Trophoblast cell (in vitro differentiated cells and primary cell): ENCODE data around the gene P2RX7.
"Not testable (repeated sequence)": the region's sequence is repeated elsewhere in the genome, so short reads cannot be mapped to it uniquely, and the experiment has no call there.

Experiments
- DNase-seq, 2 donors: peaks; one replicate each; pipeline ENCODE4 v3.0.0-alpha.2; 2016
- H2AFZ ChIP-seq: 2 replicates; pipeline ENCODE4 v1.6.1; 2013; ENCODE audit warnings: low read length, moderate library complexity, mild to moderate bottlenecking; ENCODE audit not compliant: insufficient read depth, poor library complexity
- H2AK5ac ChIP-seq: 2 replicates; pipeline ENCODE4 v1.6.1; 2013; ENCODE audit warnings: mild to moderate bottlenecking, low read length
- H2BK120ac ChIP-seq: 2 replicates; pipeline ENCODE4 v1.6.1; 2013; ENCODE audit warnings: low read length, mild to moderate bottlenecking, moderate library complexity; ENCODE audit not compliant: insufficient read depth, poor library complexity
- H2BK12ac ChIP-seq: 2 replicates; pipeline ENCODE4 v1.6.1; 2013; ENCODE audit warnings: mild to moderate bottlenecking, low read length, moderate library complexity
- H2BK5ac ChIP-seq: 2 replicates; pipeline ENCODE4 v1.6.1; 2013; ENCODE audit warnings: low read length, low read depth, moderate library complexity, mild to moderate bottlenecking; ENCODE audit not compliant: poor library complexity
- H3K14ac ChIP-seq: 2 replicates; pipeline ENCODE4 v1.6.1; 2013; ENCODE audit warnings: mild to moderate bottlenecking, low read length
- H3K18ac ChIP-seq: 2 replicates; pipeline ENCODE4 v1.6.1; 2013; ENCODE audit warnings: mild to moderate bottlenecking, low read length
- H3K23ac ChIP-seq: 2 replicates; pipeline ENCODE4 v1.6.1; 2013; ENCODE audit warnings: low read length
- H3K27ac ChIP-seq: 2 replicates; pipeline ENCODE4 v1.5.1; 2013; ENCODE audit warnings: low read depth, mild to moderate bottlenecking, inconsistent platforms, low read length, moderate library complexity
- H3K27me3 ChIP-seq: 2 replicates; pipeline ENCODE4 v1.6.1; 2013; ENCODE audit warnings: inconsistent platforms, mild to moderate bottlenecking, low read length, moderate library complexity; ENCODE audit not compliant: insufficient read depth
- H3K36me3 ChIP-seq, 2 experiments: 1 replicate in 1 of 2; 2 replicates in 1 of 2; pipeline ENCODE4 v1.6.1; 2013; ENCODE audit warnings: low read length in 2 of 2, mild to moderate bottlenecking in 2 of 2, moderate library complexity in 1 of 2; ENCODE audit not compliant: insufficient read depth in 2 of 2, control insufficient read depth in 1 of 2
- H3K4ac ChIP-seq: 2 replicates; pipeline ENCODE4 v1.6.1; 2013; ENCODE audit warnings: low read depth, mild to moderate bottlenecking, low read length, moderate library complexity
- H3K4me1 ChIP-seq, 2 experiments: 1 replicate in 1 of 2; 2 replicates in 1 of 2; pipeline ENCODE4 v1.6.1; 2013; ENCODE audit warnings: low read length in 2 of 2, mild to moderate bottlenecking in 2 of 2, moderate library complexity in 1 of 2; ENCODE audit not compliant: insufficient read depth in 2 of 2, control insufficient read depth in 1 of 2
- H3K4me2 ChIP-seq: 2 replicates; pipeline ENCODE4 v1.6.1; 2013; ENCODE audit warnings: inconsistent platforms, mild to moderate bottlenecking, low read length, moderate library complexity
- H3K4me3 ChIP-seq: 2 replicates; pipeline ENCODE4 v1.5.1; 2013; ENCODE audit warnings: mild to moderate bottlenecking, low read depth, low read length, inconsistent platforms
- H3K79me1 ChIP-seq: one replicate; pipeline ENCODE4 v1.6.1; 2013; ENCODE audit warnings: low read length
- H3K79me2 ChIP-seq: 2 replicates; pipeline ENCODE4 v1.6.1; 2013; ENCODE audit warnings: low read length, mild to moderate bottlenecking; ENCODE audit not compliant: control insufficient read depth, insufficient read depth, poor library complexity
- H3K9ac ChIP-seq: 2 replicates; pipeline ENCODE4 v1.6.1; 2013; ENCODE audit warnings: mild to moderate bottlenecking, low read length
- H3K9me3 ChIP-seq: 2 replicates; pipeline ENCODE4 v1.6.1; 2013; ENCODE audit warnings: low read depth, mild to moderate bottlenecking, control low read depth, inconsistent platforms, low read length; ENCODE audit not compliant: insufficient read depth
- H4K12ac ChIP-seq: 2 replicates; pipeline ENCODE4 v1.6.1; 2013; ENCODE audit warnings: low read depth, mild to moderate bottlenecking, low read length, moderate library complexity
- H4K8ac ChIP-seq: 2 replicates; pipeline ENCODE4 v1.6.1; 2013; ENCODE audit warnings: low read depth, mild to moderate bottlenecking, low read length, moderate library complexity
- H4K91ac ChIP-seq: one replicate; pipeline ENCODE4 v1.6.1; 2013; ENCODE audit warnings: low read depth, mild to moderate bottlenecking, low read length, moderate library complexity
- WGBS: extraction: QIAGEN DNeasy Blood & Tissue Kit; methylation state at CpG from one replicate; pipeline ENCODE4 v1.1.7; 2013; ENCODE audit warnings: missing lambda C conversion rate; ENCODE audit not compliant: insufficient read length, insufficient coverage; ENCODE audit errors: extremely low coverage; 5-methylcytosine and 5-hydroxymethylcytosine counted together

P2RX7 gene

GRCh38 chr12:121227294-121227693 is 94.6 kb downstream of the P2RX7 start:
- H3K36me3 ChIP-seq = peaks cover 13 to 21% of the 10 kb centered on the region in 2 experiments
- peak overlapping the region; percentile 15 for H3K4me2 ChIP-seq
- H3K9me3 ChIP-seq = no peaks in the 10 kb centered on the region
- peak overlapping the region; percentile 30 for H4K91ac ChIP-seq
- no peak overlapping the region for H3K23ac ChIP-seq
- H3K79me2 ChIP-seq = no peaks in the 10 kb centered on the region
- H2AFZ ChIP-seq = no peak overlapping the region
- H3K27ac ChIP-seq = peak overlapping the region; percentile 50
- no peak overlapping the region for H3K4me3 ChIP-seq
- no peak overlapping the region for H3K18ac ChIP-seq
- H3K27me3 ChIP-seq = no peaks in the 10 kb centered on the region
- no CpG with 5 or more reads among the region's 9 CpGs for WGBS
- H4K8ac ChIP-seq = no peak overlapping the region
- H3K14ac ChIP-seq = no peak overlapping the region
- H3K4me1 ChIP-seq = peaks cover 7% of the 10 kb centered on the region in 2 experiments
- H3K9ac ChIP-seq = no peak overlapping the region
- no peak overlapping the region for H2BK5ac ChIP-seq
- DNase-seq = peak; percentile 99 to 100
- no peak overlapping the region for H2AK5ac ChIP-seq
- no peak overlapping the region for H2BK12ac ChIP-seq
- peaks cover 15% of the 10 kb centered on the region for H3K79me1 ChIP-seq
- no peak overlapping the region for H3K4ac ChIP-seq
- H2BK120ac ChIP-seq = no peak overlapping the region
- no peak overlapping the region for H4K12ac ChIP-seq

GRCh38 chr12:121228919-121229665 is 96.4 kb downstream of the P2RX7 start:
- H3K4ac ChIP-seq = peak overlapping the region; percentile 2
- H3K27ac ChIP-seq = peak overlapping the region; percentile 9
- H3K4me3 ChIP-seq = no peak overlapping the region
- H2AK5ac ChIP-seq = peak overlapping the region; percentile 89
- H2BK120ac ChIP-seq = peak overlapping the region; percentile 77
- no peaks in the 10 kb centered on the region for H3K79me2 ChIP-seq
- peaks cover 7% of the 10 kb centered on the region in 2 experiments for H3K4me1 ChIP-seq
- peak overlapping the region; percentile 29 for H2BK5ac ChIP-seq
- H3K23ac ChIP-seq = no peak overlapping the region
- peak overlapping the region; percentile 83 for H3K14ac ChIP-seq
- H4K12ac ChIP-seq = no peak overlapping the region
- no CpG with 5 or more reads among the region's 24 CpGs for WGBS
- no peaks in the 10 kb centered on the region for H3K27me3 ChIP-seq
- DNase-seq = no peak
- peak overlapping the region; percentile 54 for H4K8ac ChIP-seq
- peak overlapping the region; percentile 79 for H4K91ac ChIP-seq
- H3K36me3 ChIP-seq = peaks cover 12 to 17% of the 10 kb centered on the region in 2 experiments
- no peak overlapping the region for H3K9ac ChIP-seq
- peak overlapping the region; percentile 68 for H3K18ac ChIP-seq
- H3K4me2 ChIP-seq = no peak overlapping the region
- no peaks in the 10 kb centered on the region for H3K9me3 ChIP-seq
- H3K79me1 ChIP-seq = peaks cover 15% of the 10 kb centered on the region
- H2BK12ac ChIP-seq = peak overlapping the region; percentile 75
- no peak overlapping the region for H2AFZ ChIP-seq

- not testable (repeated sequence) for H4K12ac ChIP-seq, H3K9me3 ChIP-seq, H3K9ac ChIP-seq, H3K4ac ChIP-seq, H3K4me3 ChIP-seq, H3K23ac ChIP-seq, H3K4me2 ChIP-seq, H4K8ac ChIP-seq, H2AFZ ChIP-seq, H3K79me2 ChIP-seq, H2AK5ac ChIP-seq, H3K4me1 ChIP-seq, H3K27me3 ChIP-seq
- Histone ChIP-seq H2BK120ac (peak overlapping the region; percentile 77), H3K36me3 (peaks cover 12 to 17% of the 10 kb centered on the region in 2 experiments), H4K91ac (peak overlapping the region; percentile 79), H2BK5ac (peak overlapping the region; percentile 29), H3K27ac (peak overlapping the region; percentile 9), H3K79me1 (peaks cover 15% of the 10 kb centered on the region), H3K14ac (peak overlapping the region; percentile 70), H3K18ac (peak overlapping the region; percentile 21), H2BK12ac (peak overlapping the region; percentile 75)
- WGBS = no CpG with 5 or more reads among the region's 19 CpGs
- DNase-seq = peak; percentile 79 to 91
Observed at GRCh38 chr12:121229826-121230537, 97.3 kb downstream of the P2RX7 start.

GRCh38 chr12:121230538-121230907 is 97.8 kb downstream of the P2RX7 start:
- WGBS = no CpG with 5 or more reads among the region's 12 CpGs
- Histone ChIP-seq H3K4me2 (no peak overlapping the region), H3K18ac (peak overlapping the region; percentile 84), H4K12ac (no peak overlapping the region), H3K4me3 (no peak overlapping the region), H2BK5ac (peak overlapping the region; percentile 69), H4K91ac (peak overlapping the region; percentile 78), H3K79me1 (peaks cover 15% of the 10 kb centered on the region), H3K14ac (peak overlapping the region; percentile 71), H3K36me3 (peaks cover 12 to 17% of the 10 kb centered on the region in 2 experiments), H3K4me1 (peaks cover 7% of the 10 kb centered on the region in 2 experiments), H3K27me3 (no peaks in the 10 kb centered on the region), H2AFZ (no peak overlapping the region), H3K23ac (no peak overlapping the region), H3K4ac (peak overlapping the region; percentile 21), H3K9ac (no peak overlapping the region), H3K27ac (no peak overlapping the region), H2BK12ac (peak overlapping the region; percentile 95), H2AK5ac (peak overlapping the region; percentile 99), H3K79me2 (no peaks in the 10 kb centered on the region), H3K9me3 (no peaks in the 10 kb centered on the region), H2BK120ac (peak overlapping the region; percentile 90), H4K8ac (no peak overlapping the region)
- DNase-seq = no peak
